Stimulated activated naive CD4-positive, alpha-beta T cell (primary cell): ENCODE results near the gene COL1A2.

Experiments used
- DNase-seq, 6 experiments: peaks; one replicate each; lab custom pipeline; 2025; lab: John Stamatoyannopoulos, UW

The COL1A2 gene

GRCh38 chr7:94410413-94411187, 15.9 kb downstream of the COL1A2 start:
- no peak for DNase-seq

DNA sequence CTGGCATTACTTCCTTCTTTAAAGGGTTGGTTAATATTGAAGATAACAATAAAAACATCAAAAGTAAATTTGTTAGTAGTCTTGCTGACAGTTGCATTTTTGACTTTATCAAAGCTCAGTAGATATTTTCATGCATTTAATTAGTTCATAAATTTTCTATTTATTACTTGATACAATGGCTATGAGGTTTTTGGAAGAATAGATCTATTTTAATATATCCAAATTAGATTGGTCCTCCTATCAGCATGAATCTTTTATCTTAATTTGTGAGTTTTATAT, 16.4 kb downstream of the COL1A2 start:
- DNase-seq, result no peak

DNA sequence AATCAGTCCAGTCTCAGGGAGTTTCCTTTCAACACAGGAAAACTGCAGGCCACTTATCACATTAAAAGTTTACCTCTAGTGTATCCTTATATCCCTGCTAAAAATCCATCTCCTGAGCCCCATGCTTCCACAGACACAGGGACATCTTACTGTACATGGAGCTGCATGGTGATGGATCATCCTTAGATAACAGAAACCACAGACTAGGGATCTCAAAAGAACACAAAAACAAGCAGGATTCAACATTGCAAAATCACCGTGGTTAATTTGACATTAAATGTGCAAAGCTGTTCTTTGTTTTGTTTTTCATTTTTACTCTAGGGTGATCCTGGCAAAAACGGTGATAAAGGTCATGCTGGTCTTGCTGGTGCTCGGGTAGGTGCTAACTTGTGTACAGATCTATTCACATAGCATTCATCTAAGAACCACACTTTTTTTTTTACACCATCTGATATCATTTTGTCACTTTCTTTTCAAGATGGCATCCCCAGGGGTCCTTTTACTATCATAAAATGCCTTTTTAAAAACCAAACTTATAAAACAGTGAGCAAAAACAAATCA, 18.1 kb downstream of the COL1A2 start:
- no peak for DNase-seq

GRCh38 chr7:94414481-94414880, 19.8 kb downstream of the COL1A2 start:
- no peak for DNase-seq

DNA sequence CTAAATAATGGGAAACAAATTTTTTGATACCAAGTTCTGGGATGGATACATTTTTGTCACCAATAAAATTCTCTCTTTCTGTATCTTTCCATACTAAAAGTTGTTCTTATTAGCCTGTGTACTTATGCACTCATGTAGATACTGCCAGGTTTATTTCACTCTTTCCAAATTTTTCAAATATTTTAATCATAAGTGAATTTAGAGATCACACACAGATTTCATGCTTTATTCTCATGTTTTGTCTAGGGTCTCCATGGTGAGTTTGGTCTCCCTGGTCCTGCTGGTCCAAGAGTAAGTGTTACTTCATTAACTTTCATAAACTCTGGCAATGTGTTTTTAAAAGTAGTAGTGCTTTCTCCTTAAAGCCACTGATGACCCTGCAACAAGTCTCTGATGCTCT, 20.3 kb downstream of the COL1A2 start:
- no peak for DNase-seq

GRCh38 chr7:94417306-94417705, 22.6 kb downstream of the COL1A2 start:
- DNase-seq, result no peak

- no peak for DNase-seq
Observed at GRCh38 chr7:94417901-94418300, 23.2 kb downstream of the COL1A2 start.

DNA sequence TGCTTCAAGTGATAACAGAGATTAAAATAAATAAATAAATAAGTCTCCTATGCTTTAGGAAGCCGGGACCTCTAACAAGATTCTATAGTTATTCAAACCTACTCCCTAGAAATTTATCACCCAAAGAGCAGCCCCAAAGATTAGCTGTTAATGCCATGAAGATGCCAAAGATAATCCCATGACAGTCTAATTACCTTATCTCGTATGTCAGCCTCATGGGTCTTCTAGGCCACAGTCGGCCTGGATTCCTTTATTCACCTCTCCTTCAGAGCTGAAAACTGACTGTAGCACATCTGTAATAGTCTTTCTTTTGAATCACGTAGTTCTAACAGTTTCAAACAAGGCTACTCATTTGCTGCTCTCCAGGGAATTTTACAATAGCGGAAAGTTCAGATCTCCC, 24.2 kb downstream of the COL1A2 start:
- no peak for DNase-seq

DNA sequence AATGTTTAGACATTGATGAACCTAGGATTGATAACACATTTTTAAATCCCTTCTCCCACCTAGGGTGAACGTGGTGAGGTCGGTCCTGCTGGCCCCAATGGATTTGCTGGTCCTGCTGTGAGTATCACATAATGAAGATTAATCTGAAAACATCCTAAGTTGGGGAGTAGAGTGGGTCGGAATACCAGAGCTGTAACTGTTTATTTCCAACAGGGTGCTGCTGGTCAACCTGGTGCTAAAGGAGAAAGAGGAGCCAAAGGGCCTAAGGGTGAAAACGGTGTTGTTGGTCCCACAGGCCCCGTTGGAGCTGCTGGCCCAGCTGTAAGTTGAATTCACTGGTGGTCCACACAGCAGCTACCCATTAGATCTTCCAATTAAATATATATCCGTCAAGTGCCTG, 25.6 kb downstream of the COL1A2 start:
- no peak for DNase-seq

DNA sequence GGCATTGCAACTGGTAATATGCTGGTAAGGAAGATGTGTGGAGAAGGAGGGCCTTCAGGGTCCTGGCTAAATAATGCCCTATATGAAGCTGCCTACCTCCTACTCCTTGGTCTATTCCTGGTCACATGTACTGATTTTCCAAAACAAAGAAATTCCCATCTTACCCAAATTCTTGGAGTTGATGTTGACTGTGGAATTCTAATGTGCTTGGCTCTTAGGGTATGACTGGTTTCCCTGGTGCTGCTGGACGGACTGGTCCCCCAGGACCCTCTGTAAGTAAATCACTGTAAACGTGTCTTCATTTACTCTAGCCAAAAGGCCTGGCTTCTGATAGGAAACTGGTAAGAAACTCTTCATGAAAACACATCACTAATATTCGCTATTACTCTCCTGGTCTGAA, 27.0 kb downstream of the COL1A2 start:
- DNase-seq, result no peak

DNA sequence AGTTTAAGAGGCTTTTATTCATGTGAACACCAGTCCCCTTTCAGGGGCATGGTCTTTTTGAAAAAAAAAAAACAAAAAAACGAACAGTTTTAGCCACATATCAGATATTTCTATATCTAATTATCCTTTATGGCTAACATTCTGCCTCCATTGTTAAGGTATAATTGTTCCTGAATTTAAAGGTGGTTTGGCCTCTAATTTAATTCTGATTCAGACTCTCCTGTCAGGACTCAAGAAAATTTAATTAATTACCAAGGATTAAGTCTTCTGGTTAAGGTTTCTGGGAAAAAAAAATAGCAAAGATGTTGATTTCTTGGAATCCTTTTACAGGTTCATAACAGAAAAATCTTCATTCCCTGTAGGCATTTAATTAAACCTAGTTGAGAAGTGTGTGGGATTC, 27.4 kb downstream of the COL1A2 start:
- no peak for DNase-seq

- no peak for DNase-seq
Observed at GRCh38 chr7:94422827-94423460, 28.2 kb downstream of the COL1A2 start.

DNA sequence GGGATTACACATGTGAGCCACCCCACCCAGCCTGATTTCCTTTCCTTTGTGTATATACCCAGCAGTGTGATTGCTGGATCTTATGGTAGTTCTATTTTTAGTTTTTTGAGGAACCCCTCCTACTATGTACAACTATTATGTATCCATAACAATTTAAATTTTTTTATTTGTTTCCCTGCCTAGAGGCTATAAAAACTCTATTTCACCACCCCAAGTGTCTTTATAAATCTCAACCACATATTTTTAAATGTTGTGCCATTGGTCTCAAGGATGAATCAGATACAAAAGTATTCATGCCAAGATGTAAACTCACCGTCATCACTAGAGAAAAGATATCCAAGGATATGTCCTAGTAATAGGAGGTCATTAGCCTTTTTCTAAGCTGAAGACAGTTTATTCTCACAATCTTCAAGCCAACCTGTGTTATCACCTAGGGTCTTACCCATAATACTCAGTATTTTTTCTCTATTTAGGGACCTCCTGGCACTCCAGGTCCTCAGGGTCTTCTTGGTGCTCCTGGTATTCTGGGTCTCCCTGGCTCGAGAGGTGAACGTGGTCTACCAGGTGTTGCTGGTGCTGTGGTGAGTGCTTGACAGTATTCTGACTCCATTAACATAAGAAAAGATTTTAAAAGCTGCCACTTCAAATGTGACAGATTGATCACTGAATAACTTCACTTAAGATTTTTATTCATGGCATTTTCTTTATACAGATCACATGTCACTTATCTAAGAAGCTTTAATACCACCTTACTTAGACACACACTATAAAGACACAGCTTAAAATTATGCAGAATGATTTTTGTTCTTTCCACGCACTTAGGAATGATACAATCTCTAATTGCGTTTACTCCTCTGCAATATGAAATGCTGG, 29.4 kb downstream of the COL1A2 start:
- no peak for DNase-seq

DNA sequence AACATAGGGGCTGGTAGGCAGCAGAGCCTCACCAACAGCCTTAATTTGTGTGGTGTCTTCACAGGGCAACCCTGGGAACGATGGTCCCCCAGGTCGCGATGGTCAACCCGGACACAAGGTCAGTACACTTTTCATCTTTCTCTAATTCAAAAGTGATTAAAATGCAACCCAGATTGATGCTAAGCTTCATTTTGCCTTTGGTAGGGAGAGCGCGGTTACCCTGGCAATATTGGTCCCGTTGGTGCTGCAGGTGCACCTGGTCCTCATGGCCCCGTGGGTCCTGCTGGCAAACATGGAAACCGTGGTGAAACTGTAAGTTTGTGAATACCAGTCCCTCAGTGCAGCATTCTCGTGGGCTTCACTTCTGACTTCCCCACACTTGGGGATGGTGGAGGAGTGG, 30.9 kb downstream of the COL1A2 start:
- no peak for DNase-seq

DNA sequence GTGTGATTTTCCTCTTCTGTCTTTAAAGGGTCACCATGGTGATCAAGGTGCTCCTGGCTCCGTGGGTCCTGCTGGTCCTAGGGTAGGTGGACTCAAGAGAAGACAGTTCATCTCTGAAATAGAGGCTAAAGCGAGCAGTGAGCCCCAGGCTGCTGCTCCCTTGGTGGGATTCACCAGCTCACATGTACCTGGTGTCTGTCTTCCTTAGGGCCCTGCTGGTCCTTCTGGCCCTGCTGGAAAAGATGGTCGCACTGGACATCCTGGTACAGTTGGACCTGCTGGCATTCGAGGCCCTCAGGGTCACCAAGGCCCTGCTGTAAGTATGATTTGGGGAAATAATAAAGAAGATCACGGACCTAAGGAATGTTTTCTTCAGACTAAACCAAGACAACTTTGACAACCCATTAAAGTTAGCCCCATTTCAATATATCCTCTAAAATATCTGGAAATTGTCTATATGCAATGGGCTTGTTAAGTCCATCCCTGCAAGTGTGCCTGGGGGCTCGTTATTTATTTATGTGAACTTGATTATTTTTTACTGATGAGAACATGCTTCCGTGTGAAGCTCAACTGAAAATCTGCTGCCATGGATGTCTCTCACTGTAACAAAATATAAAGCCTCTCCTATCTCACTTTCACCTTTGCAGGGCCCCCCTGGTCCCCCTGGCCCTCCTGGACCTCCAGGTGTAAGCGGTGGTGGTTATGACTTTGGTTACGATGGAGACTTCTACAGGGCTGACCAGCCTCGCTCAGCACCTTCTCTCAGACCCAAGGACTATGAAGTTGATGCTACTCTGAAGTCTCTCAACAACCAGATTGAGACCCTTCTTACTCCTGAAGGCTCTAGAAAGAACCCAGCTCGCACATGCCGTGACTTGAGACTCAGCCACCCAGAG, 32.5 kb downstream of the COL1A2 start:
- no peak for DNase-seq

DNA sequence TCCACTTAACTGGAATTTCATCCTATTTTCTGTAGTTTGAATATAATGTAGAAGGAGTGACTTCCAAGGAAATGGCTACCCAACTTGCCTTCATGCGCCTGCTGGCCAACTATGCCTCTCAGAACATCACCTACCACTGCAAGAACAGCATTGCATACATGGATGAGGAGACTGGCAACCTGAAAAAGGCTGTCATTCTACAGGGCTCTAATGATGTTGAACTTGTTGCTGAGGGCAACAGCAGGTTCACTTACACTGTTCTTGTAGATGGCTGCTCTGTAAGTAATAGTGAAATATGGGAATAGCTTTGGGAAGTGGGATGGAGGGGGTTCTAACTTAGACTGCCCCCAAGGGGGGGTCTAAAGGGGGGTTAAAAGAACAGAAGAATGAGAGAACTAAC, 34.5 kb downstream of the COL1A2 start:
- no peak for DNase-seq

DNA sequence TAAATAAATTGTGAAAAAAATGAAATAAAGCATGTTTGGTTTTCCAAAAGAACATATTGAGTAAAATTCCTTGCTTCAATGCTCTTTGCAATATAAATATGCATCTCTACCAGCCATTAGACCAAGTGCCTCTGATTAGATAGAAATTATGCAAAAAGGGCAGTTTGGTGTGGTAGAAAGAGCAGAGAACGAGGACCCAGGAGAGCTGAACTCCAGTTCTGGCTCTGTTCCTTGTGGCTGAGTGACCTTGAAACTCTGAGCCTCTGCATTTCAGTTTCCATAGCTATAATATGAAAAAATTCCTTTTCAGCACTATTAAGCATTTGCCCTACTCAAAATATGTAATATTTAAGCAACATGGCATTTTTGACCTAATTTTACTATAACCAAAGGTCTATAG, 36.5 kb downstream of the COL1A2 start:
- no peak for DNase-seq

DNA sequence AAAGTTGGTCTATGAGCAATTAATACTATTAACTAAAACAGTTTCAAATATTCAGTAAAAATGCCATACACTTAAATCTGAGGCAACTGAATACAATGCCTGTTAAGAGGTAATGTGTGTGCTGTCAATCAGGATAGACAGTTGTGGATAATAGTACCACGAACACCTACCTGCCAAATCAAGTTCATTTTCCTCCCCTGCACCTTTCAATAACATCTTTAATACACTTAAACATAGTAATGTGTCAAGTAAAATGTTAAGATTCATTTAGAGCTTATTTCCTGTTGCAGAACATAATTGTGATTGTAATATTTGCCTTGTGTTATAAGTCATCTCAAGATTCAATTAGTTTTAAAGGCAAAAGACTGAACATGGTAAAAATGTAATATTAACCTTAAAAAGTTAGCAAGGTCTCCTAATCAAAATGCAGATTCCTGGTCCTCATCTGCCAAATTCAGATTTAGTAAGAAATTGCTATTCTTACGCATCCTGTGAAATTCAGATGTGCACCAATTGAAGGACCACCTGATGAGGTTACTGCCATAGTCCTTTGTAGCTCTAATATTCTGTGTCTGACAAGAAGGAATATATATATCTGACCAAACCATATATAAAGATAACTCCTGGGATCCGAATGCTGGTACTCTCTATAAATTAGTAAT, 37.1 kb downstream of the COL1A2 start:
- DNase-seq, result no peak

DNA sequence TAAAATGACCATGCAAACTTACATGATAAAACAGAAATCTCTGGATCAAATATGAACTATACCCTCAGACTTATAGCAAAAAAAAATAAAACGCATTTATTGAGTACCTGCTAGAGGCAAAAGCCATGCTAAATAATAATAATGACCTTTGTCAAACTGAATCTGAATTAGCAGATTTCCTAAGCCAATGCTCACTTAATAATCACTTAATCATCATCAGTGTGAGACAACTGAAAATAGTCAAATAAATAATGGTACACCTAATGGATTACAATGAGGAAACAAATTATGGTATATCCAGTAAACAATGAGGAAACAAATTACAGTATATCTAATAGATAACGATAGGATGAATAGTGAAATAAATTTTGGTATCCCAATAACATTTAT, 37.6 kb downstream of the COL1A2 start:
- no peak for DNase-seq

DNA sequence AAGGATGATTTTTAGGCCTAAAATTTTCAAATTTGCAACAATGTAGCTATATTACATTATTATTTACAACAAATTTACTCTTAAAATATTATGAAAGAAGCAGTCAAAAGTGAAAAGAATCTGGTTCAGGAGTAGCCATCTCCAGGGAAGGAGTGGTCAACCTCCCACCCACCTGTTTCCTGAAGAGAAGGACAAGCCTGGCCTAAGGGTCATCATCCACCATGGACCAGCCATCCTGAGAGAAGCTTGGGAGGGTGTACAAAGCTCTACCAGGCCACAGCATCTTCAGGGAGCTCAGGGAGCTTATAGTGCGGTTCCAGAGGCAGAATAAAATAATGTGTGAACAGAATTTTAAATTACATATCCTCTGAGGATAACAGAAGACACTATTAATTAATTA, 38.1 kb downstream of the COL1A2 start:
- DNase-seq, result no peak

DNA sequence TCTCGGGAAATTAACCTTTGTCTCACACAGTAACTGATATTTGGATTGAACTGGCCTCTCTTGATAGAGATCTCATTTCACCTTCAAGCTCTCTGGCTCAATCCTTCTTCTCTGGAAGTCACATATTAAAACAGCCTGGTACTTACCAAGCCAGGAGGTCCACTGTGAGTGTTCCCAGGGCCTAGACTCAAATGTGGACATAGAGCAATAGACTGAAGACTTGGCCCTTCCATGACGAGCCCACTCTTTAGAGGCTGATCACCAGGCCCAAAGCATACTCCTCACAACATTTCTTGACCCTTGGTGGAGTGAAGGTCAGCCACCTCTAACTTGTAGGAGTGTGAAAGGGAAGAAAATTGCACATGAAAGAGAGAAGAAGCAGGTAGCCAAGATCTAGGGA, 38.5 kb downstream of the COL1A2 start:
- no peak for DNase-seq
